Right lobe of liver (tissue), 4 donors: ENCODE results near the gene MSL2.

Source experiments
- POLR2A ChIP-seq: fragments of 450-650 bp; IDR thresholded peaks from one replicate; pipeline ENCODE4 v1.6.1; 2017; ENCODE audit warnings: antibody characterized with exemption, mild to moderate bottlenecking
- TF ChIP-seq, protein P1 (sequence below), 4 donors: fragments of 200-600 bp in 3 of 4; fragments of 450-650 bp in 1 of 4; IDR thresholded peaks; one replicate each; pipeline versions ENCODE4 v1.5.1 to v1.8.0; 2016 to 2022; ENCODE audit warnings: antibody characterized with exemption in 4 of 4, mild to moderate bottlenecking in 2 of 4
- donor health status: DM: no; HTN: no; CAD: no.
- donor health status: DM: no; HTN: no; CAD: no.
- donor health status: DM: no; HTN: yes; CAD: no.

- TF ChIP-seq, protein P1, sequence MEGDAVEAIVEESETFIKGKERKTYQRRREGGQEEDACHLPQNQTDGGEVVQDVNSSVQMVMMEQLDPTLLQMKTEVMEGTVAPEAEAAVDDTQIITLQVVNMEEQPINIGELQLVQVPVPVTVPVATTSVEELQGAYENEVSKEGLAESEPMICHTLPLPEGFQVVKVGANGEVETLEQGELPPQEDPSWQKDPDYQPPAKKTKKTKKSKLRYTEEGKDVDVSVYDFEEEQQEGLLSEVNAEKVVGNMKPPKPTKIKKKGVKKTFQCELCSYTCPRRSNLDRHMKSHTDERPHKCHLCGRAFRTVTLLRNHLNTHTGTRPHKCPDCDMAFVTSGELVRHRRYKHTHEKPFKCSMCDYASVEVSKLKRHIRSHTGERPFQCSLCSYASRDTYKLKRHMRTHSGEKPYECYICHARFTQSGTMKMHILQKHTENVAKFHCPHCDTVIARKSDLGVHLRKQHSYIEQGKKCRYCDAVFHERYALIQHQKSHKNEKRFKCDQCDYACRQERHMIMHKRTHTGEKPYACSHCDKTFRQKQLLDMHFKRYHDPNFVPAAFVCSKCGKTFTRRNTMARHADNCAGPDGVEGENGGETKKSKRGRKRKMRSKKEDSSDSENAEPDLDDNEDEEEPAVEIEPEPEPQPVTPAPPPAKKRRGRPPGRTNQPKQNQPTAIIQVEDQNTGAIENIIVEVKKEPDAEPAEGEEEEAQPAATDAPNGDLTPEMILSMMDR (IDR thresholded peaks at IDR 0.05) = no peak
- TF ChIP-seq POLR2A = no peak
These were observed 36.3 kb upstream of the MSL2 start for GRCh38 chr3:136232413-136232812.
